Stimulated activated CD8-positive, alpha-beta memory T cell treated with anti-CD3 and anti-CD28 coated beads, Interleukin-15, amount 100 ng/mL, for 4 hours (primary cell): ENCODE data around the gene GPSM3.
"Not testable (repeated sequence)": the region's sequence is repeated elsewhere in the genome, so short reads cannot be mapped to it uniquely, and the experiment has no call there.

ENCODE experiments used
- DNase-seq, 2 donors: peaks; one replicate each; pipeline ENCODE4 v3.0.0-alpha.2; 2020; ENCODE audit warnings: low read depth in 2 of 2

The GPSM3 gene

GRCh38 chr6:32203426-32204267 lies 11.2 kb upstream of the GPSM3 start:
- no peak for DNase-seq

GRCh38 chr6:32202186-32202585 lies 9.7 kb upstream of the GPSM3 start:
- no peak for DNase-seq

GRCh38 chr6:32200711-32201475 lies 8.4 kb upstream of the GPSM3 start:
- no peak for DNase-seq

GRCh38 chr6:32198866-32199265 lies 6.4 kb upstream of the GPSM3 start:
- DNase-seq: no peak

GRCh38 chr6:32198345-32198696 lies 5.9 kb upstream of the GPSM3 start:
- no peak for DNase-seq

GRCh38 chr6:32196682-32197616 lies 4.5 kb upstream of the GPSM3 start:
- no peak for DNase-seq

GRCh38 chr6:32195902-32196681 lies 3.6 kb upstream of the GPSM3 start:
- DNase-seq: peak in 1 of 2 donors; percentile 45

GRCh38 chr6:32195652-32195901 lies 3.1 kb upstream of the GPSM3 start:
- DNase-seq: peak; percentile 99 to 100

- no peak for DNase-seq
These were observed 2.6 kb upstream of the GPSM3 start for GRCh38 chr6:32194825-32195651.

GRCh38 chr6:32194388-32194787 lies 1.9 kb upstream of the GPSM3 start:
- no peak for DNase-seq

GRCh38 chr6:32193096-32193495 lies 653 bp upstream of the GPSM3 start:
- DNase-seq: not testable (repeated sequence)

- no peak for DNase-seq
These were observed 491 bp downstream of the GPSM3 start for GRCh38 chr6:32191696-32192607.

GRCh38 chr6:32190911-32191677 lies 1.3 kb downstream of the GPSM3 start:
- no peak for DNase-seq

GRCh38 chr6:32190054-32190851 lies 2.2 kb downstream of the GPSM3 start, which contains the start of gene PBX2:
Gene PBX2, minus strand, starts transcription at chr6:32190202. Its CDS starts 287 bp downstream, at chr6:32189915.
- DNase-seq: peak; percentile 64 to 75

- no peak for DNase-seq
These were observed 2.7 kb downstream of the GPSM3 start for GRCh38 chr6:32189742-32190053.

GRCh38 chr6:32189069-32189741 lies 3.2 kb downstream of the GPSM3 start:
- DNase-seq: no peak

- DNase-seq: no peak
These were observed 3.9 kb downstream of the GPSM3 start for GRCh38 chr6:32188381-32189068.
